ENCODE data around the gene SPOP.
"Not testable (repeated sequence)": the region's sequence is repeated elsewhere in the genome, so short reads cannot be mapped to it uniquely, and the experiment has no call there.

The SPOP gene

DNA sequence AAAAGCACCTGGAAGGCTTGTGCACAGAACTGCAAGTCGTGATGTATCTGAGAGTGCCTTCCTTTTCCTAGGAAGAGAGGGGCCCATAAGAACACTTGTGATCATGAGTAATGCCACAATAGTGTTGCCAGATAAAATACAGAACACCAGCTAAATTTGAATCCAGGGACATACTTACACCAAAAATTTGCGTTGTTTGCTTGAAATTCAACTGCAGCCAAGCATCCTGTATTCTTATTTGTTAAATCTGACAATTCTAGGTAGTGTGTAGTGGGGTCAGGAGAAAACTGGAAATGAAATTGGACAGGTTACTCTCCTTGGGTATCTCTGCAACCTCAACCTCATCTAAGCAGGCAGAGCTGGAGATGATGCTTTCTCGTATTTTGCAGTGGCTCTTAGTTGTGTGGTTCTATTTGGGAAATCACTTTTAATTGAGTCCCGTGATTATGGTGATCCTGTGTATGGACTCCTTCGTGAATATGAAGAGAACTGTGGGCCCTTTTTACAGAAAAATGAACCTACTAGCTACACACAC lies 17.9 kb upstream of the SPOP start:
- DNase-seq (ENCODE audit: low read depth) = no peak

- peak; percentile 62 for DNase-seq (ENCODE audit: low read depth)
Observed at GRCh38 chr17:49694847-49695697, 17.2 kb upstream of the SPOP start.

DNA sequence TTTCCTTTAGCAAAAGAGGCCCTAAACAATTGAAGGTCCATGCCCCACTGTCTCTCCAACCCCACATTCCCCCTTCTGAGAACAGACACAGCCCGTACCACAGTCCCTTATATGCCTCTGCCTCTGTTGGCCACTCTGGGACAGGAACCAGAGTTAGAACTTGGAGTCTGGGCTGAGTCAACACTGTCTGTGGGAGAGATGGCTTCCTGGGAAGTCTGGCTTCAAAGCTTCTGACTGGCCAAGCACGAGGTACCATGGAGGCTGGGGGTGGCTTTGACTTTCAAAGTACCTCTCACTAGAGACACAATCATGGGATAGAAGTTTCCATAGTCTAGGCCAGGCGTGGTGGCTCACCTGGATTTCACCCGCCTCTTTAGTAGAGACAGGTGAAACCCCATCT lies 14.9 kb upstream of the SPOP start:
- no peak for DNase-seq (ENCODE audit: low read depth)

DNA sequence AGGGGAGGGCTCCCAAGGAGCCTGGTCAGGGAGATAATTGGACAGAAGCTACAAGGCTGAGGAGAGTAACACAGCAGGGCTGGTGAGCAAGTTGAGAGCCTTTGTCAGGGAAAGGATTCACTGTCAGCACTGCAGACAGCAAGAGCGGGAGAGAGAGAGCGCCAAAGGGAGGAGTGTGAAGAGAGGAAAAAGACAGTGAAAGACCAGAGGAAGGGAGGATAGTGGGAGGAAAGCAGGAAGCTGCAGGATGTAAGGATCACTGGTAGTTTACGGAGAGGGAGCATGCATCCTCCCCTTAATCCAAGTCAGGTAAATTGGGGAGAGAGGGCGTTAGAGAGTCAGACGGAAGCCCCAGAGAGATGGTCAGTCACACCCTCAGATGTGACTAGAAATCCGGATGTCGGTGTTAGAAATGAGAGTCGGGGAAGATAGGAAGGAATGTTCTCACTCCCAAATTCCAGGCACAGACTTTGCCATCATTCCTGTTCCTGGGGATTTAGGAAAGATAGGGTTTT lies 13.8 kb upstream of the SPOP start:
- no peak for DNase-seq (ENCODE audit: low read depth)

GRCh38 chr17:49691086-49691676 lies 13.3 kb upstream of the SPOP start:
- no peak for DNase-seq (ENCODE audit: low read depth)

- DNase-seq (ENCODE audit: low read depth) = no peak
Observed at GRCh38 chr17:49690256-49690655, 12.4 kb upstream of the SPOP start.

- no peak for DNase-seq (ENCODE audit: low read depth)
Observed at GRCh38 chr17:49688848-49689247, 11.0 kb upstream of the SPOP start.

- no peak for DNase-seq (ENCODE audit: low read depth)
Observed at GRCh38 chr17:49687878-49688491, 10.1 kb upstream of the SPOP start.

DNA sequence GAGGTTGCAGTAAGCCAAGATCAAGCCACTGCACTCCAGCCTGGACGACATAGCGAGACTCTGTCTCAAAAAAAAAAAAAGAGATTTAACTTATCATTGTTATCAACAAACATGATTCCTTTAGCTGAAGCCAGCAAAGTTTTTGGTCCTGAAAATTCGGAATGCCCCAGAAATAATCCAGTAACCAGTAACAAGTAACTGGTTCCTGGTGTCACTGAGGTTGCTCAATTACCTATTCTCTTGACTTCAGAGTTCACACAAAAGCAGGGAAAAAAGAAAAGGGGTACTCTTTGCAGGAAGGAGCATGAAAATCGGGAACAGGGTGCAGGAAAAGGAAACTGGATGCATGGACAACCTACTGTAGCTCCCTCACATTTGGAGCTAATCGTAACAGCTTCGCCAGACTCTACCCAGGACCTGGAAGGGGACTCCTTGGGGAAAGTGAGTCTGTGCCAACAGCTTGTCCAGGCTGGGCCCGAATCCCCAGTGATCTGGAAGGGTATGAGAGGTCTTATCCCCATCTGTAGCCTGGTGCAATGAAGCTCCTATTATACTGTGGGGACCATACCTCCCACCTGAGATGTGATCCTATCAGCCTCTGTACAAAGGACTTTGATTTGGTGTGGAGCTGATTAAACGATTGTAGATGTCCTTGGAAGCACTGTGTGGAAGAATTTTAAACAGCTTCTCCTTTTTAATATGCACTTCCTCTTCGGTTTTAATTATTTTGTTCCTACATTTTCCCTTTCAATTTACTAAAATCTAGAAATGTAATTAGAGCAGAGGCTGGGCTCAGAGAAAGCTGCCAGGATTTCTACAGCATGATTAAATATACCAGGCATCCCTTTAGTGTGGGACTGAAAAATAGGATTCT lies 3.4 kb upstream of the SPOP start:
- DNase-seq (ENCODE audit: low read depth) = no peak

DNA sequence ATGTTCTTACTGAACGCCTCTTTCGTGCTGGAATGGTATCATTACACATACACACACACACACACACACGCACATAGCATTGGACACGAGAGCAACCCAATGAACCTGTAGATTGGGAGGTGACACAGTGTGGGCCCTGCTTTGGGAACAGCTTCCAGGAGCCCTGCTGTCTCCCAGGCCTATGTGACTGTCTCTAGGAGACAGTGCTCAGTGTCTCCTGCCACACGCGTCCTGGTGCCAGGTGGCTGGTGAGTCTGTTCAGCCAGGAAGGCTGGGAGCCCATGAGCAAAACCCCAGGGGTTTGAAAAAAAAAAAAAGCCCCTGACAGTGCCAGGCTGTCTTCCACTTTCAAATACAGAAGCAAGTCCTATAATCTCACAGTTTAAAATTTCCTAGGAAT lies 2.4 kb upstream of the SPOP start:
- no peak for DNase-seq (ENCODE audit: low read depth)

GRCh38 chr17:49677134-49677932 lies 564 bp downstream of the SPOP start:
- DNase-seq (ENCODE audit: low read depth) = peak; percentile 94

DNA sequence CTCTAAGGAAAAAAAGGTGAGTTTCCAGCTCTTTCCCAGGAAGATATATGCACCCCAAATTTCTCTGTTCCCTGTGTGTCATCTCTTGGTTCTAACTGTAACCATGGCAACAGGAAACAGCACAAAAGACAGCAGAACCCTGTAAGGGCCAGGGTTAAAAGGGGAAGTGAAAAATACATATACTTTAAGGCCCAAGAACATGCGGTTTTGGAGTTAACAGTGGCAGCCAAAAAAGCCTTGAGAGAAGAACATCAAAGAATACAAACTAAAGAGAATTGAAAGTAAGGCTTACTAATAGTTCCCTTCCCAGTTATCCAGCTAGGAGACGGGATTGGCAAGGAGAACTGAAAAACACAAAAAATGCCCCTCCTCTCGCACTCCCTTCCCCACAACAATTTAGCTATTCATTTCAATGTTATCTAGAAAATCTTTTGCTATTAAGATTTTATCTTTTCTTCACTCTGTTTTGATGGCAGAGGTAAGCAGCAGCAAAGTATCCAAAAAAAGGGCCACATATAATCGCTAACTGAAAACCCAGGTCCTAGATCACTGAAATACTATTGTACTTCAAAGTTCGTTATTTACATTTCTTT lies 1.5 kb downstream of the SPOP start:
- DNase-seq (ENCODE audit: low read depth) = no peak

DNA sequence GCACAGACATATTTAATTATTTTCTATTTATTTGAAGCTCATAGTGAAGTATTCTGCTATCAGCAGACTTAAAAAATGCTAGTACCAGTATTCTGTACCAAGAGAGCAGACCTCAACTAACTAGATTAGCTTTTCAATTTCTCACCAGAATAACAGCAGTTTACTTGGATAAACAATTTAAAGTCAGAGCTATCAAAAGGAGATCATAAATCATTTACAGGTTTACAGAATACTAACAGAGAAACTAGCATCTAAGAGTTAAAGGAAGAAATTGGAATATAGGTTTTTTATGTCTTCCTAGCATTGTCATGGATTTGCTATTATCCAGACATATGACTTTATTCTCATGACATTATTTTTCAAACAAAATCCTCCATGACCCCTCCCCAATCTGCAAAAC lies 3.4 kb downstream of the SPOP start:
- DNase-seq (ENCODE audit: low read depth) = no peak

- DNase-seq (ENCODE audit: low read depth) = not testable (repeated sequence)
Observed at GRCh38 chr17:49673679-49674078, 4.2 kb downstream of the SPOP start.

GRCh38 chr17:49670641-49671040 lies 7.3 kb downstream of the SPOP start:
- DNase-seq (ENCODE audit: low read depth) = no peak

DNA sequence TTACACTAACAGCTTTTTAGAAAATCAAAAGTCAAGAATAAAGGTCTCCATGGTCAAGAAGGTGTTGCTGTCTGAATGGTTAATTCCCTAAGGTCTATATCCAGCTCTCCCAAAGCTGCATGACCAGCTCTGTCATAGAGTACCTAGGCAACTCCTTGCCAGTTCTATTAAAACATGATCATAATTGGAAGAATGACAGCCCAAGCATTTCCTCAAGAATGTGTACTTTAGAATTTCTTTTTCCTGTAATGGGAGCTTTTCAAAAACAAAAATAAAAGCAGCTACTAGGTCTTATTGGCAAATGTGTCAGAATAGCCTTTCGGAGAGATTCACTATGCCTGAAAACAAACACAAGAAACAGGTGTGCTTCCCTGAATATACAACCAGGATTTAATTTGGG lies 7.9 kb downstream of the SPOP start:
- DNase-seq (ENCODE audit: low read depth) = no peak

DNA sequence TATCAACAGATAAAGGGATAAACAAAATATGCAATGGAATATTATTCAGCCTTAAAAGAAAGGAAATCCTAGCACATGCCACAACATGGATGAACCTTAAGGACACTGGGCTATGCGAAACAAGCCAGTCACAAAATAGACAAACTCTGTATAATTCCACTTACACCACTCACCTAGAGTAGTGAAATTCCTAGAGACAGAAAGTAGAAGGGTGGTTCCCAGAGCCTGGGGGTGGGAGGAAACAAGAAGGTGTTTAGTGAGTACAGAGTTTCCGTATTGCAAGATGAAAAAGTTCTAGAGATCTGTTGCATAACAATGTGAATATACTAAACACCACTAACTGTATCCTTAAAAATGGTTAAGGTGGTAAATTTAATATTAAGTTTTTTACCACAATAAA lies 10.0 kb downstream of the SPOP start:
- DNase-seq (ENCODE audit: low read depth) = no peak

- no peak for DNase-seq (ENCODE audit: low read depth)
Observed at GRCh38 chr17:49664706-49665211, 13.1 kb downstream of the SPOP start.

- DNase-seq (ENCODE audit: low read depth) = no peak
Observed at GRCh38 chr17:49659661-49660382, 18.1 kb downstream of the SPOP start.

- DNase-seq (ENCODE audit: low read depth) = no peak
Observed at GRCh38 chr17:49656247-49656646, 21.6 kb downstream of the SPOP start.

All from activated T-cell treated with anti-CD3 and anti-CD28 coated beads for 48 hours (primary cell).